ENCODE data around the gene P2RY11.

The P2RY11 gene

GRCh38 chr19:10126213-10126639 is 14.7 kb downstream of the P2RY11 start:
- H3K27ac ChIP-seq (ENCODE audit: low read depth, low read length, severe bottlenecking): no peak overlapping the region
- WGBS, 2 experiments (ENCODE audit: insufficient coverage in 2 of 2): 100% methylated on average over 1 of the region's 4 CpGs; no CpG with 5 or more reads in 1 of the 2 experiments
- H3K9me3 ChIP-seq (ENCODE audit: control insufficient read depth, low read length): no peaks in the 10 kb centered on the region
- no peak overlapping the region for H3K4me3 ChIP-seq (ENCODE audit: extremely low read depth, insufficient read depth, low read length, poor library complexity, severe bottlenecking)
- no peaks in the 10 kb centered on the region for H3K4me1 ChIP-seq (ENCODE audit: control insufficient read depth, insufficient read depth, low read length, poor library complexity, severe bottlenecking)
- peaks cover 57% of the 10 kb centered on the region for H3K36me3 ChIP-seq (ENCODE audit: control insufficient read depth, insufficient read depth, low read length)

- Histone ChIP-seq H3K9me3 (ENCODE audit: control insufficient read depth, low read length) (no peaks in the 10 kb centered on the region), H3K4me1 (ENCODE audit: control insufficient read depth, insufficient read depth, low read length, poor library complexity, severe bottlenecking) (no peaks in the 10 kb centered on the region), H3K4me3 (ENCODE audit: extremely low read depth, insufficient read depth, low read length, poor library complexity, severe bottlenecking) (no peak overlapping the region), H3K27ac (ENCODE audit: low read depth, low read length, severe bottlenecking) (no peak overlapping the region), H3K36me3 (ENCODE audit: control insufficient read depth, insufficient read depth, low read length) (peaks cover 94% of the 10 kb centered on the region)
- WGBS, 2 experiments (ENCODE audit: insufficient coverage in 2 of 2): 96 to 97% methylated on average over 5 to 7 of the region's 7 CpGs
Observed at GRCh38 chr19:10132905-10133304, 21.4 kb downstream of the P2RY11 start.

GRCh38 chr19:10133596-10133995 is 22.1 kb downstream of the P2RY11 start:
- Histone ChIP-seq H3K4me1 (ENCODE audit: control insufficient read depth, insufficient read depth, low read length, poor library complexity, severe bottlenecking) (no peaks in the 10 kb centered on the region), H3K36me3 (ENCODE audit: control insufficient read depth, insufficient read depth, low read length) (peaks cover 94% of the 10 kb centered on the region), H3K9me3 (ENCODE audit: control insufficient read depth, low read length) (no peaks in the 10 kb centered on the region), H3K27ac (ENCODE audit: low read depth, low read length, severe bottlenecking) (no peak overlapping the region), H3K4me3 (ENCODE audit: extremely low read depth, insufficient read depth, low read length, poor library complexity, severe bottlenecking) (no peak overlapping the region)
- 96% methylated on average over 7 to 11 of the region's 11 CpGs for WGBS, 2 experiments (ENCODE audit: insufficient coverage in 2 of 2)

GRCh38 chr19:10134040-10134439 is 22.5 kb downstream of the P2RY11 start:
- no peak overlapping the region for H3K27ac ChIP-seq (ENCODE audit: low read depth, low read length, severe bottlenecking)
- WGBS, 2 experiments (ENCODE audit: insufficient coverage in 2 of 2): 92 to 95% methylated on average over 6 to 9 of the region's 9 CpGs
- H3K9me3 ChIP-seq (ENCODE audit: control insufficient read depth, low read length): no peaks in the 10 kb centered on the region
- peaks cover 95% of the 10 kb centered on the region for H3K36me3 ChIP-seq (ENCODE audit: control insufficient read depth, insufficient read depth, low read length)
- no peak overlapping the region for H3K4me3 ChIP-seq (ENCODE audit: extremely low read depth, insufficient read depth, low read length, poor library complexity, severe bottlenecking)
- H3K4me1 ChIP-seq (ENCODE audit: control insufficient read depth, insufficient read depth, low read length, poor library complexity, severe bottlenecking): no peaks in the 10 kb centered on the region

- Histone ChIP-seq H3K9me3 (ENCODE audit: control insufficient read depth, low read length) (no peaks in the 10 kb centered on the region), H3K4me1 (ENCODE audit: control insufficient read depth, insufficient read depth, low read length, poor library complexity, severe bottlenecking) (no peaks in the 10 kb centered on the region), H3K27ac (ENCODE audit: low read depth, low read length, severe bottlenecking) (no peak overlapping the region), H3K36me3 (ENCODE audit: control insufficient read depth, insufficient read depth, low read length) (peaks cover 94% of the 10 kb centered on the region), H3K4me3 (ENCODE audit: extremely low read depth, insufficient read depth, low read length, poor library complexity, severe bottlenecking) (no peak overlapping the region)
- 95 to 96% methylated on average over 33 to 37 of the region's 39 CpGs for whole genome bisulfite sequencing, 2 experiments (ENCODE audit: insufficient coverage in 2 of 2)
Observed at GRCh38 chr19:10135551-10136334, 24.2 kb downstream of the P2RY11 start.

- H3K9me3 ChIP-seq (ENCODE audit: control insufficient read depth, low read length): no peaks in the 10 kb centered on the region
- no peaks in the 10 kb centered on the region for H3K4me1 ChIP-seq (ENCODE audit: control insufficient read depth, insufficient read depth, low read length, poor library complexity, severe bottlenecking)
- no peak overlapping the region for H3K4me3 ChIP-seq (ENCODE audit: extremely low read depth, insufficient read depth, low read length, poor library complexity, severe bottlenecking)
- H3K27ac ChIP-seq (ENCODE audit: low read depth, low read length, severe bottlenecking): no peak overlapping the region
- peaks cover 94% of the 10 kb centered on the region for H3K36me3 ChIP-seq (ENCODE audit: control insufficient read depth, insufficient read depth, low read length)
- WGBS, 2 experiments (ENCODE audit: insufficient coverage in 2 of 2): 98% methylated on average over 11 to 12 of the region's 14 CpGs
Observed at GRCh38 chr19:10136936-10137335, 25.4 kb downstream of the P2RY11 start.

GRCh38 chr19:10137751-10138682 is 26.5 kb downstream of the P2RY11 start:
- H3K4me3 ChIP-seq (ENCODE audit: extremely low read depth, insufficient read depth, low read length, poor library complexity, severe bottlenecking): no peak overlapping the region
- no peaks in the 10 kb centered on the region for H3K9me3 ChIP-seq (ENCODE audit: control insufficient read depth, low read length)
- WGBS, 2 experiments (ENCODE audit: insufficient coverage in 2 of 2): 93 to 97% methylated on average over 28 to 36 of the region's 38 CpGs
- no peak overlapping the region for H3K27ac ChIP-seq (ENCODE audit: low read depth, low read length, severe bottlenecking)
- H3K36me3 ChIP-seq (ENCODE audit: control insufficient read depth, insufficient read depth, low read length): peaks cover 95% of the 10 kb centered on the region
- H3K4me1 ChIP-seq (ENCODE audit: control insufficient read depth, insufficient read depth, low read length, poor library complexity, severe bottlenecking): no peaks in the 10 kb centered on the region

- H3K36me3 ChIP-seq (ENCODE audit: control insufficient read depth, insufficient read depth, low read length): peaks cover 94% of the 10 kb centered on the region
- WGBS, 2 experiments (ENCODE audit: insufficient coverage in 2 of 2): 98% methylated on average over 25 to 27 of the region's 27 CpGs
- H3K27ac ChIP-seq (ENCODE audit: low read depth, low read length, severe bottlenecking): no peak overlapping the region
- no peaks in the 10 kb centered on the region for H3K9me3 ChIP-seq (ENCODE audit: control insufficient read depth, low read length)
- no peaks in the 10 kb centered on the region for H3K4me1 ChIP-seq (ENCODE audit: control insufficient read depth, insufficient read depth, low read length, poor library complexity, severe bottlenecking)
- no peak overlapping the region for H3K4me3 ChIP-seq (ENCODE audit: extremely low read depth, insufficient read depth, low read length, poor library complexity, severe bottlenecking)
Observed at GRCh38 chr19:10138879-10139795, 27.6 kb downstream of the P2RY11 start.

- Histone ChIP-seq H3K4me1 (ENCODE audit: control insufficient read depth, insufficient read depth, low read length, poor library complexity, severe bottlenecking) (no peaks in the 10 kb centered on the region), H3K9me3 (ENCODE audit: control insufficient read depth, low read length) (no peaks in the 10 kb centered on the region), H3K4me3 (ENCODE audit: extremely low read depth, insufficient read depth, low read length, poor library complexity, severe bottlenecking) (no peak overlapping the region), H3K36me3 (ENCODE audit: control insufficient read depth, insufficient read depth, low read length) (peaks cover 95% of the 10 kb centered on the region), H3K27ac (ENCODE audit: low read depth, low read length, severe bottlenecking) (no peak overlapping the region)
- 96 to 98% methylated on average over 18 to 23 of the region's 23 CpGs for WGBS, 2 experiments (ENCODE audit: insufficient coverage in 2 of 2)
Observed at GRCh38 chr19:10139952-10140351, 28.5 kb downstream of the P2RY11 start.

GRCh38 chr19:10141479-10141878 is 30.0 kb downstream of the P2RY11 start:
- no peak overlapping the region for H3K4me3 ChIP-seq (ENCODE audit: extremely low read depth, insufficient read depth, low read length, poor library complexity, severe bottlenecking)
- WGBS, 2 experiments (ENCODE audit: insufficient coverage in 2 of 2): 97 to 98% methylated on average over 13 of the region's 13 CpGs
- H3K9me3 ChIP-seq (ENCODE audit: control insufficient read depth, low read length): no peaks in the 10 kb centered on the region
- no peaks in the 10 kb centered on the region for H3K4me1 ChIP-seq (ENCODE audit: control insufficient read depth, insufficient read depth, low read length, poor library complexity, severe bottlenecking)
- peaks cover 97% of the 10 kb centered on the region for H3K36me3 ChIP-seq (ENCODE audit: control insufficient read depth, insufficient read depth, low read length)
- no peak overlapping the region for H3K27ac ChIP-seq (ENCODE audit: low read depth, low read length, severe bottlenecking)
